Hepatocyte (in vitro differentiated cells): ENCODE results near the gene NTRK3. TPM values are rescaled to one million over a fixed set of nuclear protein-coding genes. Genes with fewer than 3 reads are reported as not detected.

Source experiments
- DNase-seq: peaks from one replicate; pipeline ENCODE4 v3.0.0-alpha.2; 2016; ENCODE audit warnings: low spot score
- H2AFZ ChIP-seq: fragments of 200-600 bp; sonication (generic); 2 replicates; pipeline ENCODE4 v1.6.0; 2016; ENCODE audit warnings: antibody characterized with exemption, mild to moderate bottlenecking
- H3K27ac ChIP-seq: fragments of 200-600 bp; sonication (generic); 2 replicates; pipeline ENCODE4 v1.5.1; 2016; ENCODE audit warnings: mild to moderate bottlenecking
- H3K27me3 ChIP-seq: fragments of 200-600 bp; sonication (generic); 2 replicates; pipeline ENCODE4 v1.6.1; 2016
- H3K36me3 ChIP-seq: fragments of 200-600 bp; sonication (generic); replicated peaks from 2 replicates; pipeline ENCODE4 v1.5.1; 2016; ENCODE audit warnings: low read depth; ENCODE audit not compliant: insufficient read depth
- H3K4me1 ChIP-seq: fragments of 200-600 bp; sonication (generic); 2 replicates; pipeline ENCODE4 v1.5.1; 2016; ENCODE audit warnings: mild to moderate bottlenecking, moderate library complexity; ENCODE audit not compliant: insufficient read depth
- H3K4me2 ChIP-seq: fragments of 200-600 bp; sonication (generic); 2 replicates; pipeline ENCODE4 v1.6.0; 2016
- H3K4me3 ChIP-seq: fragments of 200-600 bp; sonication (generic); 2 replicates; pipeline ENCODE4 v1.5.1; 2016; ENCODE audit warnings: mild to moderate bottlenecking
- H3K79me2 ChIP-seq: fragments of 200-600 bp; sonication (generic); 2 replicates; pipeline ENCODE4 v1.6.0; 2017; ENCODE audit warnings: mild to moderate bottlenecking
- H3K9me2 ChIP-seq: fragments of 200-600 bp; sonication (generic); replicated peaks from 2 replicates; pipeline ENCODE4 v1.6.0; 2017; ENCODE audit warnings: mild to moderate bottlenecking; ENCODE audit not compliant: insufficient read depth
- H3K9me3 ChIP-seq: fragments of 200-600 bp; sonication (generic); 2 replicates; pipeline ENCODE4 v1.5.1; 2016; ENCODE audit warnings: low read depth, mild to moderate bottlenecking
- H4K20me1 ChIP-seq: fragments of 200-600 bp; sonication (generic); 2 replicates; pipeline ENCODE4 v1.6.0; 2016; ENCODE audit warnings: mild to moderate bottlenecking; ENCODE audit not compliant: insufficient read depth, poor library complexity, severe bottlenecking
- CTCF ChIP-seq: fragments of 200-600 bp; sonication (generic); IDR thresholded peaks from 2 replicates; pipeline ENCODE4 v1.5.1; 2016; ENCODE audit warnings: antibody characterized with exemption, mild to moderate bottlenecking; ENCODE audit not compliant: poor library complexity
- EZH2 ChIP-seq: fragments of 200-600 bp; sonication (generic); IDR thresholded peaks from 2 replicates; pipeline ENCODE4 v1.6.1; 2016; ENCODE audit warnings: antibody characterized with exemption, mild to moderate bottlenecking, borderline replicate concordance
- EZH2phosphoT487 ChIP-seq: fragments of 200-600 bp; sonication (generic); IDR thresholded peaks from one replicate; pipeline ENCODE4 v1.6.1; 2018; ENCODE audit warnings: antibody characterized with exemption, mild to moderate bottlenecking, low read depth, moderate library complexity; ENCODE audit not compliant: unreplicated experiment, severe bottlenecking
- WGBS: methylation state at CpG from one replicate; pipeline ENCODE4 v1.1.6; 2016; ENCODE audit warnings: low lambda C conversion rate; ENCODE audit errors: missing lambda C conversion rate; 5-methylcytosine and 5-hydroxymethylcytosine counted together
- polyA plus RNA-seq: library from polyadenylated mRNA; unstranded; fragments of >200 nt; fragmentation: Nextera tagmentation; extraction: Ambion mirVana; gene quantifications from 2 replicates; pipeline ENCODE4 v1.2.1, GENCODE V29; 2016
- total RNA-seq: library from RNA; depleted of rRNA; stranded (reverse); fragments of >200 nt; gene quantifications from 2 replicates; pipeline ENCODE4 v1.2.3, GENCODE V29; 2014

Gene NTRK3
- total and polyA plus RNA-seq, 2 experiments from 2014 or later, result 4.9 to 5.6 TPM

GRCh38 chr15:88232771-88233201 is 23.8 kb downstream of the NTRK3 start:
- Histone ChIP-seq H3K27me3 (peaks cover 6% of the 10 kb centered on the region), H2AFZ (no peak overlapping the region), H4K20me1 (no peaks in the 10 kb centered on the region), H3K9me2 (no peaks in the 10 kb centered on the region), H3K4me3 (no peak overlapping the region), H3K79me2 (no peaks in the 10 kb centered on the region), H3K27ac (no peak overlapping the region), H3K4me1 (no peaks in the 10 kb centered on the region), H3K36me3 (no peaks in the 10 kb centered on the region), H3K4me2 (no peak overlapping the region), H3K9me3 (no peaks in the 10 kb centered on the region)
- no peak for DNase-seq
- WGBS, result 78% methylated on average over 4 of the region's 4 CpGs
- TF ChIP-seq CTCF (no peak), EZH2phosphoT487 (no peak), EZH2 (no peak)

GRCh38 chr15:88231909-88232644 is 24.5 kb downstream of the NTRK3 start:
- H2AFZ ChIP-seq, result no peak overlapping the region
- H3K27me3 ChIP-seq, result peaks cover 6% of the 10 kb centered on the region
- H3K4me1 ChIP-seq, result no peaks in the 10 kb centered on the region
- H3K4me3 ChIP-seq, result no peak overlapping the region
- no peak overlapping the region for H3K4me2 ChIP-seq
- H3K36me3 ChIP-seq, result no peaks in the 10 kb centered on the region
- H3K79me2 ChIP-seq, result no peaks in the 10 kb centered on the region
- WGBS, result 97% methylated on average over 6 of the region's 6 CpGs
- TF ChIP-seq EZH2 (no peak), EZH2phosphoT487 (no peak), CTCF (no peak)
- no peaks in the 10 kb centered on the region for H3K9me3 ChIP-seq
- H3K9me2 ChIP-seq, result no peaks in the 10 kb centered on the region
- H3K27ac ChIP-seq, result no peak overlapping the region
- H4K20me1 ChIP-seq, result no peaks in the 10 kb centered on the region
- no peak for DNase-seq

- no peak overlapping the region for H2AFZ ChIP-seq
- no peaks in the 10 kb centered on the region for H3K79me2 ChIP-seq
- H3K9me2 ChIP-seq, result no peaks in the 10 kb centered on the region
- H3K27ac ChIP-seq, result no peak overlapping the region
- no peaks in the 10 kb centered on the region for H3K4me1 ChIP-seq
- H3K27me3 ChIP-seq, result peaks cover 6% of the 10 kb centered on the region
- TF ChIP-seq EZH2 (no peak), EZH2phosphoT487 (no peak)
- H3K4me3 ChIP-seq, result no peak overlapping the region
- 75% methylated on average over 2 of the region's 2 CpGs for WGBS
- no peaks in the 10 kb centered on the region for H3K36me3 ChIP-seq
- DNase-seq, result no peak
- H4K20me1 ChIP-seq, result no peaks in the 10 kb centered on the region
- no peak overlapping the region for H3K4me2 ChIP-seq
- H3K9me3 ChIP-seq, result no peaks in the 10 kb centered on the region
These were observed 25.7 kb downstream of the NTRK3 start for GRCh38 chr15:88230823-88231222.

GRCh38 chr15:88225461-88225860 is 31.1 kb downstream of the NTRK3 start:
- 80% methylated on average over 5 of the region's 5 CpGs for WGBS
- no peak for DNase-seq
- H2AFZ ChIP-seq, result no peak overlapping the region
- H3K9me3 ChIP-seq, result no peaks in the 10 kb centered on the region
- H3K27me3 ChIP-seq, result peaks cover 2% of the 10 kb centered on the region
- H3K79me2 ChIP-seq, result no peaks in the 10 kb centered on the region
- no peak overlapping the region for H3K4me2 ChIP-seq
- no peaks in the 10 kb centered on the region for H3K4me1 ChIP-seq
- no peak overlapping the region for H3K27ac ChIP-seq
- no peaks in the 10 kb centered on the region for H3K36me3 ChIP-seq
- H4K20me1 ChIP-seq, result no peaks in the 10 kb centered on the region
- TF ChIP-seq EZH2, result no peak
- no peak for TF ChIP-seq EZH2phosphoT487
- H3K9me2 ChIP-seq, result no peaks in the 10 kb centered on the region
- no peak overlapping the region for H3K4me3 ChIP-seq
